DMS53 (cell line): Measurements from ENCODE around the gene DCDC2C.

Experiments
- DNase-seq: peaks from one replicate; lab custom pipeline; 2025; lab: John Stamatoyannopoulos, UW

The DCDC2C gene

GRCh38 chr2:3895021-3895420, 191.6 kb downstream of the DCDC2C start:
- no peak for DNase-seq
